Inflammatory macrophage (primary cell): ENCODE results near the gene ITGBL1.

Source experiments
- DNase-seq, 2 donors: peaks; one replicate each; pipeline ENCODE4 v3.0.0-alpha.2; 2020 to 2022

ITGBL1 gene

GRCh38 chr13:101763191-101763590 is 310.7 kb downstream of the ITGBL1 start:
- DNase-seq = no peak
